C4-2B (cell line): ENCODE results near the gene TCFL5.

Source experiments
- H3K27ac ChIP-seq: fragments of 450-650 bp; 2 replicates; pipeline ENCODE4 v1.5.1; 2017
- ZFX ChIP-seq: fragments of 450-650 bp; IDR thresholded peaks from 2 replicates; pipeline ENCODE4 v1.6.1; 2017
- TF ChIP-seq, protein P1 (sequence below): fragments of 450-650 bp; conservative IDR thresholded peaks from 2 replicates; pipeline ENCODE4 v1.5.1; 2017; ENCODE audit warnings: mild to moderate bottlenecking

Gene TCFL5

DNA sequence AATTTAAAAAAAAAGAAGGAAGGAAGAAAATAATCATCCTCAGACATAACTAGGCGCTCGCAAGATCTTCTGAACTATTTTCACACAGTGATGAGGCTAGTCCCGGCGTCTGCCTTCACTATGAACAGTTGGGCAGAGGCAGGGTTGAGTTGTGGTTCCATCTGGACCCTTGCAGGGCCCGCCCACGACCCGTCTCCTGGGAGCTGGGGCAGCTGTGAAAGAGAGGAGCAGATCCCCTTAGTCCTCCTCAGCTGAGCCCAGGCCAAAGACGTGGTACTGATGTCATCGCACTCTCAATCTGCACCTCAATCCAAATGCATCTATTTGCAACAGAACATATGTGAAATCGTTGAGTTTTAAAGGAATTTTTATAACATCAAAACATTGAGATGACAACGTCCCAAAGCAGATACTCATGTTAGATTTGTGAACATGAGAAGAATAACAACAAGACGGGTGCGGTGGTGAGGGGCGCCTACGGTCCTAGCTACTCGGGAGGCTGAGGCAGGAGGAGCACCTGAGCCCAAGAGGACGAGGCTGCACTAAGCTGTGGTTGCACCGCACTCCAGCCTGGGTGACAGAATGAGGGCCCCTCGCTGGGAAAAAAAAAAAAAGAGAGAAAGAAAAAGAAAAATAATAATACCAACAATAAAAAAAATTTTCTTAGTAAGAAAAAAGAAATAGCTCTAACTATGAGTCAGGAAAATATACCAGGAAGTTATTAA is 15.3 kb downstream of the TCFL5 start:
- no peak overlapping the region for H3K27ac ChIP-seq
- TF ChIP-seq, protein P1, sequence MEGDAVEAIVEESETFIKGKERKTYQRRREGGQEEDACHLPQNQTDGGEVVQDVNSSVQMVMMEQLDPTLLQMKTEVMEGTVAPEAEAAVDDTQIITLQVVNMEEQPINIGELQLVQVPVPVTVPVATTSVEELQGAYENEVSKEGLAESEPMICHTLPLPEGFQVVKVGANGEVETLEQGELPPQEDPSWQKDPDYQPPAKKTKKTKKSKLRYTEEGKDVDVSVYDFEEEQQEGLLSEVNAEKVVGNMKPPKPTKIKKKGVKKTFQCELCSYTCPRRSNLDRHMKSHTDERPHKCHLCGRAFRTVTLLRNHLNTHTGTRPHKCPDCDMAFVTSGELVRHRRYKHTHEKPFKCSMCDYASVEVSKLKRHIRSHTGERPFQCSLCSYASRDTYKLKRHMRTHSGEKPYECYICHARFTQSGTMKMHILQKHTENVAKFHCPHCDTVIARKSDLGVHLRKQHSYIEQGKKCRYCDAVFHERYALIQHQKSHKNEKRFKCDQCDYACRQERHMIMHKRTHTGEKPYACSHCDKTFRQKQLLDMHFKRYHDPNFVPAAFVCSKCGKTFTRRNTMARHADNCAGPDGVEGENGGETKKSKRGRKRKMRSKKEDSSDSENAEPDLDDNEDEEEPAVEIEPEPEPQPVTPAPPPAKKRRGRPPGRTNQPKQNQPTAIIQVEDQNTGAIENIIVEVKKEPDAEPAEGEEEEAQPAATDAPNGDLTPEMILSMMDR = no peak
- TF ChIP-seq ZFX = no peak

- no peak overlapping the region for H3K27ac ChIP-seq
- TF ChIP-seq, protein P1 = no peak
- TF ChIP-seq ZFX = no peak
These were observed 16.0 kb downstream of the TCFL5 start for GRCh38 chr20:62845416-62846160.

DNA sequence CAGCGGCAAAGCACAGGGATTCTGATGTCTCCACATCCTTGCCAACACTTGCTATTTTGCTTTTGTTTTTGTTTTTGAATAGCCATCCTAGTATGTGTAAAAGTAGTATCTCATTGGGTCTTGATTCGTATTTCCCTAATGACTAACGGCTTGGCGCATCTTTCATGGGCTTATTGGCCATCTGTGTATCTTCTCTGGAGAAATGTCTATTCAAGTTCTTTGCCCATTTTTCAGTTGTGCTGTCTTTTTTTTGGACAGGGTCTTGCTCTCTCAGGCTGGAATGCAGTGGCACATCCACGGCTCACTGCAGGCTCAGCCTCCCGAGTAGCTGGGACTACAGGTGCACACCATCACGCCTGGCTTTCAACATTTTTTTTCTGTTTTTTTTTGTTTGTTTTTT is 17.4 kb downstream of the TCFL5 start:
- TF ChIP-seq, protein P1 = no peak
- no peak for TF ChIP-seq ZFX
- no peak overlapping the region for H3K27ac ChIP-seq

GRCh38 chr20:62843656-62844055 is 18.0 kb downstream of the TCFL5 start:
- TF ChIP-seq, protein P1 = no peak
- no peak for TF ChIP-seq ZFX
- no peak overlapping the region for H3K27ac ChIP-seq

GRCh38 chr20:62841705-62842212 is 19.9 kb downstream of the TCFL5 start:
- TF ChIP-seq, protein P1 = no peak
- TF ChIP-seq ZFX = no peak
- no peak overlapping the region for H3K27ac ChIP-seq

- peak overlapping the region; percentile 17; the same call in 1 of the 2 replicates for H3K27ac ChIP-seq
- TF ChIP-seq, protein P1 = no peak
- no peak for TF ChIP-seq ZFX
These were observed 21.1 kb downstream of the TCFL5 start for GRCh38 chr20:62840244-62841197.
